PFSK-1 (cell line): ENCODE results near the gene ROPN1B.

ENCODE experiments used
- SIN3A ChIP-seq: IDR thresholded peaks from 2 replicates; pipeline ENCODE4 v1.6.1; 2012; ENCODE audit warnings: mild to moderate bottlenecking, low read length, moderate library complexity, borderline replicate concordance; ENCODE audit not compliant: insufficient read depth
- TF ChIP-seq, protein P1 (sequence below), 2 experiments: IDR thresholded peaks; 2 replicates each; pipeline versions ENCODE4 v1.6.1 to v1.8.0; 2011 to 2012; ENCODE audit warnings: low read depth in 2 of 2, low read length in 2 of 2, control low read depth in 1 of 2, inconsistent platforms in 1 of 2, mild to moderate bottlenecking in 1 of 2, moderate library complexity in 1 of 2; ENCODE audit not compliant: insufficient read depth in 1 of 2

DNA sequence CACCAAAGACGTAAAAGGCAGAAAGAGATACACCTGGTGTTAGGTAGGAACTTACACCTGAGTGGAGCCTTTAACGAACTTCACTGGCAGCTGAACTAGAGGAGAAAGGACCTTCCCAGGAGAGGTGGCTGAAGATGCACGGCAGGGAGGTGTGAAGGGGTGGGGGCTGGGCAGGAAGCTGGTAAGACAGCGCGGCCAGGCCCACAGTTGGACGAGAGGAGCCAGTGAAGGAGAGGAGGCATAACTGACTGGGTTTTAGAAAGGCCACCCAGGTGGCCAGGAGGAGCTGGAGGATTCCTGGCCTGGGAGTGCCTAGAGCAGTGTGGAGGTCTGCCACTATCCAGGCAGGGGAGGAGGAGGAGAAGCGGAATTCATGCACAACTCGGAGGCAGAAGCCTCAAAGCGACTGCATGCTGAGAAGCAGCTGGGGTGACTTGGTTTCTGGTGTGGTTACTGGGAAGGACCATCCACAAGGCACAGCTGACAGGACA lies 63.0 kb downstream of the ROPN1B start:
- TF ChIP-seq SIN3A: no peak
- TF ChIP-seq, protein P1, sequence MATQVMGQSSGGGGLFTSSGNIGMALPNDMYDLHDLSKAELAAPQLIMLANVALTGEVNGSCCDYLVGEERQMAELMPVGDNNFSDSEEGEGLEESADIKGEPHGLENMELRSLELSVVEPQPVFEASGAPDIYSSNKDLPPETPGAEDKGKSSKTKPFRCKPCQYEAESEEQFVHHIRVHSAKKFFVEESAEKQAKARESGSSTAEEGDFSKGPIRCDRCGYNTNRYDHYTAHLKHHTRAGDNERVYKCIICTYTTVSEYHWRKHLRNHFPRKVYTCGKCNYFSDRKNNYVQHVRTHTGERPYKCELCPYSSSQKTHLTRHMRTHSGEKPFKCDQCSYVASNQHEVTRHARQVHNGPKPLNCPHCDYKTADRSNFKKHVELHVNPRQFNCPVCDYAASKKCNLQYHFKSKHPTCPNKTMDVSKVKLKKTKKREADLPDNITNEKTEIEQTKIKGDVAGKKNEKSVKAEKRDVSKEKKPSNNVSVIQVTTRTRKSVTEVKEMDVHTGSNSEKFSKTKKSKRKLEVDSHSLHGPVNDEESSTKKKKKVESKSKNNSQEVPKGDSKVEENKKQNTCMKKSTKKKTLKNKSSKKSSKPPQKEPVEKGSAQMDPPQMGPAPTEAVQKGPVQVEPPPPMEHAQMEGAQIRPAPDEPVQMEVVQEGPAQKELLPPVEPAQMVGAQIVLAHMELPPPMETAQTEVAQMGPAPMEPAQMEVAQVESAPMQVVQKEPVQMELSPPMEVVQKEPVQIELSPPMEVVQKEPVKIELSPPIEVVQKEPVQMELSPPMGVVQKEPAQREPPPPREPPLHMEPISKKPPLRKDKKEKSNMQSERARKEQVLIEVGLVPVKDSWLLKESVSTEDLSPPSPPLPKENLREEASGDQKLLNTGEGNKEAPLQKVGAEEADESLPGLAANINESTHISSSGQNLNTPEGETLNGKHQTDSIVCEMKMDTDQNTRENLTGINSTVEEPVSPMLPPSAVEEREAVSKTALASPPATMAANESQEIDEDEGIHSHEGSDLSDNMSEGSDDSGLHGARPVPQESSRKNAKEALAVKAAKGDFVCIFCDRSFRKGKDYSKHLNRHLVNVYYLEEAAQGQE (IDR thresholded peaks at IDR 0.05; ENCODE audit: insufficient read depth in 1 of 2, low read depth in 2 of 2, low read length in 2 of 2): no peak
